HG02943 (cell line): ENCODE data around the gene ABCB11.
"Not testable (repeated sequence)": the region's sequence is repeated elsewhere in the genome, so short reads cannot be mapped to it uniquely, and the experiment has no call there.

Experiments
- ATAC-seq: cut with Tn5 transposase; IDR thresholded peaks from one replicate; pipeline ENCODE4 v1.9.1; 2021; ENCODE audit warnings: mild to moderate bottlenecking, low read depth, moderate library complexity; ENCODE audit not compliant: unreplicated experiment

The ABCB11 gene

DNA sequence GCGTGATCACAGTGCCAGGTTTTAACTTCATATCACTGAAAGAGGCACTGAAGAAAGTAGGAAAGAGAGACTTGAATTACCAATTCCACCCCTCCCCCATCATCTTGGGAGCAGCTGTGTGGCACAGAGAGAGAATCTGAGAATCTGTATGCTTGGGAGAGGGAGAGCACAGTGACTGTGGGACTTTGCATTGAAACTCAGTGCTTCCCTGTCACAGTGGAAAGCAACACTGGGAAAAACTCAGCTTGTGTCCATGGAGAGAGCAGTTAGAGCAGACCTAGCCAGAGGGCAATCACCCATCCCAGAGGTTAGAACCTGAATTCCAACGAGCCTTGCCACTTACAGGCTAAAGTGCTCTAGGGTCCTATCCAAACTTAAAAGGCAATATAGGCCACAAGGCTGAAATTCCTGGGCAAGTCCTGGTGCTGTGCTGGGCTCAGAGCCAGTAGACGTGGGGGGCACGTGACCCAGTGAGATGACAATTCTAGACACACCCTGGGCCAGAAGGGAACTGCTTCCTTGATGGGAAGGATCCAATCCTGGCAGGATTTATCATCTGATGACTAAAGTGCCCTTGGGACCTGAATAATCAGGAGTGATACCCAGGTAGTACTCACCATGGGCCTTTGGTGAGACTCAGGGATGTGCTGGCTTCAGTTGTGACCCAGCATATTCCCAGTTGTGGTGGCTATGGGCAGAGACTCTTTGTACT, 15.5 kb upstream of the ABCB11 start:
- no peak for ATAC-seq

DNA sequence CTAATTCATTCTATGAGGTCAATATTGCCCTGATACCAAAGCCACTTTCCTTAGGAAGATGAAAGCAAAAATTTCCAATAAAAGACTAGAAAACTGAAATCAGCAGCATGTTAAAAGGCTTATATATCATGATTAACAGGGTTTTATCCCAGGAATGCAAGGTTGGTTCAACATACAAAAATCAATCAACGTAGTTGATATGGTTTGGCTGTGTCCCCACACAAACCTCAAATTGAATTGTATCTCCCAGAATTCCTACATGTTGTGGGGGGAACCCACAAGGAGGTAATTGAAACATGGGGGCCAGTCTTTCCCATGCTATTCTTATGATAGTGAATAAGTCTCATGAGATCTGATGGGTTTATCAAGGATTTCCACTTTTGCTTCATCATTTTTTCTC, 11.7 kb upstream of the ABCB11 start:
- no peak for ATAC-seq

DNA sequence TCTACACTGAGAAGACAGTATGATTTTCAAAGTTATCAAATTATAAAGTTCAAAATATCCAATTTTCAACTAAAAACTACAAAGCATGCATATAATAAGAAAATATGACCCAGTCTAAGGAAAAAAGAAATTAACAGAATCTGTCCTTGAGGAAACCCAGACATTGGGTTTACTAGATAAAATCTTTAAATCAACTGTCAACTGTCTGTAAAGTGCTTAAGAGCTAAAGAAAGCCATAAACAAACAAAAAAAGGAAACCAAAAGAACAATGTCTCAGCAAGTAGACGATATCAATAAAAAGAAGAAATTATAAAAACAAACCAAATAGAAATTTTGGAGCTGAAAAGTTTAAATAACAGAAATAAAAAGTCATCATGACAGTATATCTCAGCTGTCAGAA, 10.5 kb upstream of the ABCB11 start:
- ATAC-seq, result no peak

DNA sequence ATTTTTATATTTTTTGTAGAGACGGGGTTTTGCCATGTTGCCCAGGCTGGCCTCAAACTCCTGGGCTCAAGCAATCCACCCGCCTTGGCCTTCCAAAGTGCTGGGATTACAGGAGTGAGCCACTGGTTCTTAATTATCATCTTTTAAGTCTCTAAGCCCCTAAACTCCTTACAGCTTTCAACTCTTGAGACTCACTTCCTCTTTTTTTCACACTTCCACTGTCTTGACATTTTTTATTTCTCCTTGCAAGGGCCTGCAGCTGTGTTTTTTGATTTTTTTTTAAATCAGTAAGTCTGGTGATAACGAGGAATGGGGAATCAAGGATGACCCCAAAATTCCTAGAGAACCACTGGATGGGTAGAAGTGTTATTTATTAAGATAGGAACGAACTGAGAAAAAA, 8.6 kb upstream of the ABCB11 start:
- no peak for ATAC-seq

DNA sequence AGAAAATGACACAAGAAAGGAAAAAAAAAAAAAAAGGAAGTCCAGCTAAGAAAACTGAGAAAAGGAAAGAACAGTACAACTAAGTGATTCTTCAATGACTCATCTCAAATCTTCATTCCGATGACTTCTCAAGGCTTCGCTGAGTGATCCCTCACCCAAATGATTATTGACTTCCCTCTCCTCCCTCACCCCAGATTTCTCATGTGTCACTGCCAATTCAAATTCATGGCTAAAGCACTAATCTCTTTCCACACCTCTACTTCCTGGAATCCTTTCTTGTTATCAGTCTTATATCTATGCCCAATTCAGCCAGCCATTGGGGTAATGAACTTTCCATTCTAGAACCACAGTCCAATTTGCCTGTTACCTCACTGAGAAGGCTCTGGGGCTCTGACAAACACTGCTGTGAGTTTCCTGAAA, 7.2 kb upstream of the ABCB11 start:
- ATAC-seq, result peak; percentile 50

DNA sequence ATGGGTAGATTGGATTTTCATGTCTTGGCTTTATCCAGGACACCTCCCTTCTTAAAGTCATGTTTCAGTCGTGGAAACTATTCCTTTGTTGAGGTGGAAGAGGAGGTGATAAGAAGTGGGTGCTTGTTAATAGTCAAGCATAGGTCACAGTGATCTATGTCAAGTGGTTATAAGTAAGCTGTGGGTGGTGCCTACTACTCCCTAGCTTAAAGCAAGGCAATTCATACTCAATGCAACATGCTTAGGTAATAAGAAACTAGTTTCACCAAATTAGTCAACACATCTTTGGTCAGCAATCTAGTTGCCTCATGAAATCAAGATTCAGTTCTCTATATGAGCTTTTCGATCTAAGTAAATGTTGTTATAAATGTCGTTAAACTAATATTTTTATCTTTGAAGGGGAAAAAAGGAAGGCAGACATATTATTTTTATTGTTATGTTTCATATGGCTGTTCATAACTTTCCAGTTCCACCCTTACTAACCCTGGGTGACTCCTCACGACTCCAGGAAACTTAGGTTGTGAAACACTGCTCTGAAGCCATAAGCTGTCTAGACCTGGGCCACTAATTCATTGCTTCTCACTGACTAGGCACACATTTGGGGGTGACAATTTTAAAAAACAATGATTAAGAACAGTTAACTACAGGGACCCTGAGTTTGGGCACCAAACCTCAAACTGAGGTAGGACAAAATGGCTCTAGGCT, 5.8 kb upstream of the ABCB11 start:
- peak; percentile 59 for ATAC-seq

DNA sequence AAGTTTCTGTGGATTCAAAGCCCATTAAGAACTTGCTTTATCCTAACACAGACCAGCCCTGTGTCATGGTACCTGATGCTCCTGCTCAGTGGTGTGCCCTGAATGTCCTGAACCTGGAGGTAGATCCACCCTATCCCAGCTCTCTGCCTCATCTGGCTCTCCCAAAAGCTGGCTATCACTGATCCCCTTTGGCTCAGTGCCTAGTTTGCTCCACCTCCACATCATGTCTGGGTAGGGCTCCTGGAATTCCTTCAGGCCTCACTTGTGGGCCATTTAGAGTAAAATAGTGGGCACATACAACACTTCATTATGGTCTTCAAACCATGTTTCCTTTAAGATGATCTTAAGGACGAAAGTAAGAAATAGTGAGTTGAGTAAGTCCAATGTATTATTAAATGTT, 4.8 kb upstream of the ABCB11 start:
- no peak for ATAC-seq

DNA sequence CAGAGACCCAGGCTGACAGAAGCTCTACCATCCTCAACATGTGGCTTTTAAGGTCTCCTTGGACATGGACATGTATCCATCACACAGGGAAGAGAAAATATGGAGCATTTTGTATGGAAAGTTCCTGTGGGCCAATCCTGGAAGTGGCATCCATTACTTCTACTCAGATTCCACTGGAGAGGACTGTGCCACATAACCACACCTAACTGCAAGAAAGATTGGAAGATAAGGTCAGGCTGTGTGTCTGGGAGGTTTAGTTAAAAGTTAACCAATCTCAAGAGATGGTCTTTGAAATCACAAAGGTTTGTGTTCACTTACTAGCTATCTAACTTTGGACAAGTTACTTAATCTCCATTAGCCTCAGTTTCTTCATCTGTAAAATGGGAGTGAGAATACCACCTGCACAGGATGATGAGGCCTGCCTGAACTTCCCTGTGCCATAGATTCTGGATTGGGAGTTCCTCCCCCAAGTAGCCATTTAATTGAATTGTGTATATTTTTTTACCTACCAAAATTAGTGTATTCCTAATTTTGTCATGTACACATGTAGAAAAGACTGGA, 3.9 kb upstream of the ABCB11 start:
- no peak for ATAC-seq

DNA sequence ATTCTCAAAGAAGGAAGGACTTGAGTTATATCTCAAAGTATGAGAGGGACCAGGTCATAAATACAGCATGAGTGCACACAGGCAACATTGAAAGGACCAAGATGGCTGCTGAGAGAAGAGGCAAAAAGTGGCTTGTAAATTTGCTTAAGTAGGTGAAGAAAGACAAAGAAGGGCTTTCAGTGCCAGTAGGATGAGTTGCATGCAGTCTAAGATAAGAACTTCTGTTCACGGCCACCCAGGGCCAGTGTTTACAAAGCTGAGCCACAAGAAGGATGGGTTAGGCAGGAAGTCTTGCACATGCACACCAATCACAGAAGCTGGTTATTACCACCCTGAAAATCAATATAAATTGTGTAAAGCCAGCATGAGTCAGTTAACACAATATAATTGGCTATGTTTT, 3.1 kb upstream of the ABCB11 start:
- ATAC-seq, result no peak

DNA sequence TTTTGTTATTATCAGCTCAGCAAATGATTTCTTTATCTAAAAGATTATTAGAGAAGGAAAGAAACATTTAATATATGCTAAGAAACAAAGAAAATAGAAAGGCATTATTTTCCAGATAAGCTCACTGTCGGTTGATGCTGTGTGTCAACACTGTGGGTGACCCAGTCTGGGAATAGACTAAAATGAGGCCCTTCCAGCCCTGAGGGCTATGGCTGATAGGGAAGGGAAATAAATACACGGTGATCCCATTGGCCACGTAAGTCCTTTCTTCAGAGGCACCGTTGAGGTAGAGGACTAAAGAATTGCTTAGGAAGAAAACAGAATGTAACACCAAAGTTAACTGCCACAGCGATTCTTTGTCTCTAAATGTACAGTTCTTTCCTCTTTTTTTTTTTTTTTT, 1.8 kb downstream of the ABCB11 start:
- ATAC-seq, result no peak

DNA sequence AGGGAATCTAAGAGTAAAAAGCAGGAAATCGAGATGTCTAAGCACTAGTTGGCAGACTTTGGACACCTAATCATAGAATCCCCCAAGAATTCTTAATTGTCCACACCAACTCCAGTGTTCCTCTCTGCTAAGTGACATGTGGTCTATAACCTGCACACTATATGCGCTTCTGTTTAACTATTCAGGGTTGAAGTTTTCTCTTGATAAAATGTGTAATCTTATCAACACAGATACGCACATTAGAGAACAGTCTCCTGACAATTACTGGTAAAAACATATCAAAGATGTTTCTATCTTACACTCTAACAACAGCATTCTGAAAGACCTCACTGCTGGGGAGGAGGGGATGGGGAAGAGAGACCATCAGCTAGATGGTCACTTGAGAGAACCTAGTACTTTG, 3.9 kb downstream of the ABCB11 start:
- no peak for ATAC-seq

DNA sequence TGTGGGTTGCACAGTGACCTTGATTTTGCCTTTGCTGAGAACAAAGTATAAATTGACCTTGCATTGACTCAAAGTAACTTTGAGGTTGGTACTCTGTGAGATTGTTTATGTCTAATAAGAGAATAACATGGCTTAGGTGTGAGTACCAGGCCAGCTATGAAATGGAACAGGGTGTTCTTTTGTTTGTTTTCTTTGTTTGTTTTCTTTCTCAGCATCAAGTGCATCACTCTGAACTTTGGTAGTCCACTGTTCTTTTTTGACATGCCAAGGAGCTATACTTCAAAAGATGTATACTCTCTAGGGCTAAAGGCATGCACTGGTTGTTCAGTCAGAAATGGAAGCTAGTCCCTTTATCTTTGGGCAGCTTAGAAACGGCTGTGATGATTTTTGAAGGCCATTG, 5.1 kb downstream of the ABCB11 start:
- ATAC-seq, result no peak

DNA sequence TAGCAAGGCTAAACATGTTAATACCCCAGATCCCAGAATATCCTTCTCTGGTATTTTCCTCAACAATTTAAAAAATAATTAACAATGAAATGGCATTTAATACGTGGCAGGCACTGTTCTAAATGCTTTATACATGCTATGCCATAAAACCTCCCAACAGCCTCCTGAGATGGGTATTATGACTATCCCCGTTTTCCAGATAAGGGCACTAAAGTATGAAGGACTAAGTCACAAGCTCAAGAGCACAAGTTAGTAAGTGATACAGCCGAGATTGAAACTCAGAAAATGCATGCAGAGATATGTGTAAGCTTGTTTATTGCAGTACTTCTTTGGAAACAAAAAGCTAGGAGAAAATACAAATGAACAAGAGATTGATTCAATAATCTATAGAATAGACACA, 8.0 kb downstream of the ABCB11 start:
- ATAC-seq, result no peak

DNA sequence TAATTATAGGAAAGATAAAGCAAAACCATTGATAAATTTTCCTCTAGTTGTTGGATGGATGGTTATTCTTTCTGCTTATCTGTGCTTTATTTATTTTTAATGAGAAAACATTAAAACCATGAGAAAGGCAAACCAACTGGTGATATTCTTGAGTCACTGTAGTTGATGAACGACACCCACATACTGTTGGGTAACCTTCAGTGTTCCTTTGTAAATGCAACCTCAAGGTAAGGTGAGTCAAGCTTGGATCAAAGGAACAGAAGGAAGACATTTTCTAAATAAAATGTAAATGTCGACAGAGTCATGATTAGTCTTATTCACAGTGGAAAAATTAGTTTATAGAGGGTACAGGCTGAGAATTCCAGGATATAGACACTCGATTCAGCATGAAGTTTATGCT, 12.7 kb downstream of the ABCB11 start:
- ATAC-seq, result no peak

DNA sequence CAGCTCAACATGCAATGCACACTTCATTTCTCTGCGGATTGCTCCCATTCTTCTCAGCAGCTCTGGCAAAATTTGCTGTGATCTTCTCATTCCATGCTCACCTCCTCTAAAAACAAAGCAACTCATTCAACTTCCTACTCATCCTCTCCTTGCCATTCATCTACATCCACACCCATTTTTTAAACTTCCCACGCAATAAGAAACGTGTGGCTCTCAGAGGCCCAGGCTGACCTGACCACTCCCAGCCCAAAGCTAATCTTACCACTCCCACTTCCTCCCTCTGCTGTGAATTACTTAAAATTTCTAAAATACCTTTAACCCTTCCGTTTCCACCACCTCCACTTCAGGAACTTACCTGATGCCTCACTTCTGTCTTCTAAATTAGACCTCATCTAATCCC, 15.2 kb downstream of the ABCB11 start:
- no peak for ATAC-seq

DNA sequence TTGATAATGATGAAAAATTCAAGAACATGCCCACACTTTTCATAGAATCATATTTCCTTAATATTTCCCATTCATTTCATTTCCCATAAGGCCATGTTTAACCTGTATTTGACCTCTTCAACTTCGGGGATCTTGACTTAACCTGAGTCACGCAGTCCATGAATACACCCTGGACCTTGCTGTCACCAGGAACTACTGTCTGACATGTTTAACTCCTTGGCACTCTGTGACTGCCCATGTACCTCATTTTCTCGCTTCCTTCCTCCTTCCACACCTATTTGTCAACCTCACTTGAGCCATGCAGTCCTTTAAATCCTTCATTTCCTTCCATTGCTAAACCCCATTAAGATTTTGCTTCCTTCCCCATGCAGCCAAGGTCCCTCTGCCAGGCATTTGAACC, 16.3 kb downstream of the ABCB11 start:
- ATAC-seq, result no peak

DNA sequence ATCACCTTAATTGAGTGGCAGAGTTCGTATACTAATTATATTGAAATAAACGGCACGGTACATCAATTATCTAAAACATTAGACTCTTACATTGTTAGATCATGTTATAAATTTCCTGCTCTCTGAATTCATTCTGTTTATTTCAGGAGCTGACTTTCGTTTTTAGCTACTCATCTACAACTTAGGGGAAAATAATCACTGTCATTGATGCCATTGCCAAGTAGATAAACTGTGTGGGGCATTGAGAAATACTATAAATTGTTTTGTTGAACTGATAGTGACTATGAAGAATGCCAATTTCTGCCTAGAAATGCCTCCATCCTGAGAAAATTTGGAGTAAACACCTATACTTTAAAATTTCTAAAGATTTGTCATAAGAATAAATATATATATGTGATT, 17.5 kb downstream of the ABCB11 start:
- no peak for ATAC-seq

DNA sequence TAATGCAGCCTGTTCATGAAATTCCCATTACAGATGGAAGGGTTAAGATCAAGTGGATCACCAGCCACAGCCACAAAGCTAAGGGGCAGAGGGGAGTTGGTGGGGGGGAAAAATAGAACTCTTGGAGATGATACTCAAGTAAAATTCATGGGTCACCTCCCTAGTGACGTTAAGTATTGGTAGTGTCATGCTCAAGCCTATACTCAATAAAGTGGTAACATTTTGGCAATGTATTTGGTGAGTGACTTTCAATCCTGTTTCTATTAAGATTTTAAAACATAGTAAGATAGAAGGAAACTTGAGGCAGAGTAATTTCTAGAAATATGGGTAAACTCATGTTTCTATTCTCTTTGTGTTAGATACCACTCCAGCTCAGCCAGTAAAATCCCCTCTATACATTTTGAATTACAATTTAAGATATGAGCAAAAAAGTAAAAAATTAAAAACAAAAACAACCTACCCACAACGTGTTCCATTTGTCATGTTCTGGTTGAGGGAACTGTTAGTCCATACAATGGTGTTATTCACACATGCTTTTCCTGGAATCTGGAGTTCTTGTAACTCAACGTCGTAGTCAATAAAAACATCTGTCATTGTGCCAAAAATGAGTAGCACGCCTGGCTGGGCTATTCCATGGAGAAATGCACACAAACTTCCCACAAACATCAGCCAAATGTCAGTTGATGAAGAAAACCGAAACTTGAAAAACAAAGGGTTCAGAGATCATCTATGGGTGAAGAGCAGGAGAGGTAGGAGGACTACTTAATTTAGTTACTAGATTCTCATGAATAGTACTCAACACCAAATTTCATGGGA, 18.1 kb downstream of the ABCB11 start:
- no peak for ATAC-seq

DNA sequence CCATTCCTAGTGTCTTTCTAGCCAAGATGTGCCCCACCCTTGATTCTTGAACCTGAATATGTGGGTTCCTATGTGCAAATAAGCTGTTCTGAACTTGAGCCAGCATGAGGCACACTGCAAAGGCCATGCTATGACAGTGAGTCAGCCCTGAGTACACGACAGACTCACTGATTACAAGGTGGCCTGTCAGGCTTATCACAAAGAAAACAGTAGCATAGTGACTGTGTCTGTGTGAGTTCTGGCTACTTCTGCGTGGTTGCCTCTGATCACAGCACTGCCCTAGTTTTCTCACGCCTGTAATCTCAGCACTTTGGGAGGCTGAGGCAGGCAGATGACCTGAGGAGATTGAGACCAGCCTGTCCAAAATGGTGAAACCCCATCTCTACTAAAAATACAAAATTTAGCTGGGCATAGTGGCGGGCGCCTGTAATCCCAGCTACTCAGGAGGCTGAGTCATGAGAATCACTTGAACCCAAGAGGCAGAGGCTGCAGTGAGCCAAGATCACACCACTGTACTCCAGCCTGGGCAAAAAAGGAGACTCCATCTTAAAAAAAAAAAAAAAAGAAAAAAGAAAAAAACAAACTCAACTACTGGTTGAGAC, 18.8 kb downstream of the ABCB11 start:
- not testable (repeated sequence) for ATAC-seq

DNA sequence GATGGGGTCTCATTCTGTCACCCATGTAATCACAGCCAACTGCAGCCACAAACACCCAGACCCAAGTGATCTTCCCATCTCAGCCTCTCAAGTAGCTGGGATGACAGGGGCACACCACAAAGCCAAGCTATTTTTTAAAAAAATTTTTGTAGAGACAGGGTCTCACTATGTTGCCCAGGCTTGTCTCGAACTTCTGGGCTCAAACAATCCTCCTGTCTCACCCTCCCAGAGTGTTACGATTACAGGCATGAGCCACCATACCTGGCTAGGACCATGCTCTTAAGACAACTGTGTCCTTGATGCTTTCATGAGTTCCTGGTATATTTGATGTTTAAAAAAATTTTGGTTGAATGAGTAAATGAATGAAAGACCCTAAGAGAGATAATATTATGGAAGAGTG, 19.4 kb downstream of the ABCB11 start:
- no peak for ATAC-seq
